HTERT RPE-1 (cell line): ENCODE results near the gene GSK3A.

Experiments
- in situ Hi-C: fragments of 300-500 bp; cut with MboI; formaldehyde crosslinking; loops from 4 replicates; pipeline ENCODE4 v1.14.3; 2020; ENCODE audit warnings: low sequenced_read_pairs

GSK3A gene

GRCh38 chr19:42250666-42251531 is 8.5 kb upstream of the GSK3A start:
- in situ Hi-C loops = no loop called here

GRCh38 chr19:42250183-42250665 is 7.8 kb upstream of the GSK3A start:
- in situ Hi-C loops = no loop called here

GRCh38 chr19:42249769-42250168 is 7.4 kb upstream of the GSK3A start:
- in situ Hi-C loops = no loop called here

GRCh38 chr19:42249149-42249750 is 6.8 kb upstream of the GSK3A start:
- in situ Hi-C loops = no loop called here

GRCh38 chr19:42248270-42249148 is 6.1 kb upstream of the GSK3A start:
- in situ Hi-C loops = no loop called here

GRCh38 chr19:42247640-42248199 is 5.3 kb upstream of the GSK3A start:
- in situ Hi-C loops = no loop called here

- in situ Hi-C loops = no loop called here
Observed at GRCh38 chr19:42246922-42247639, 4.7 kb upstream of the GSK3A start.

GRCh38 chr19:42246143-42246921 is 3.9 kb upstream of the GSK3A start:
- in situ Hi-C loops = no loop called here

GRCh38 chr19:42245231-42245630 is 2.8 kb upstream of the GSK3A start:
- in situ Hi-C loops = no loop called here

- in situ Hi-C loops = no loop called here
Observed at GRCh38 chr19:42244347-42245220, 2.2 kb upstream of the GSK3A start.

GRCh38 chr19:42242069-42242511 is 312 bp downstream of the GSK3A start:
- in situ Hi-C loops = no loop called here

- in situ Hi-C loops = no loop called here
Observed at GRCh38 chr19:42241279-42241678, 1.1 kb downstream of the GSK3A start.

GRCh38 chr19:42239544-42240220 is 2.7 kb downstream of the GSK3A start:
- in situ Hi-C loops = no loop called here

- in situ Hi-C loops = no loop called here
Observed at GRCh38 chr19:42235181-42235580, 7.2 kb downstream of the GSK3A start.

GRCh38 chr19:42234364-42234763 is 8.0 kb downstream of the GSK3A start:
- in situ Hi-C loops = no loop called here

GRCh38 chr19:42233678-42234292 is 8.6 kb downstream of the GSK3A start:
- in situ Hi-C loops = no loop called here

GRCh38 chr19:42233106-42233505 is 9.3 kb downstream of the GSK3A start:
- in situ Hi-C loops = no loop called here

- in situ Hi-C loops = no loop called here
Observed at GRCh38 chr19:42232435-42232834, 10.0 kb downstream of the GSK3A start.
